GM18502 (cell line): ENCODE results near the gene PRR5L.
"Not testable (repeated sequence)": the region's sequence is repeated elsewhere in the genome, so short reads cannot be mapped to it uniquely, and the experiment has no call there.

ENCODE experiments used
- ATAC-seq: cut with Tn5 transposase; IDR thresholded peaks from one replicate; pipeline ENCODE4 v1.9.1; 2021; ENCODE audit warnings: mild to moderate bottlenecking; ENCODE audit not compliant: unreplicated experiment, poor library complexity

Gene PRR5L

GRCh38 chr11:36483042-36483441 lies 187.0 kb downstream of the PRR5L start:
- not testable (repeated sequence) for ATAC-seq

- ATAC-seq: no peak
Observed at GRCh38 chr11:36485298-36486002, 189.4 kb downstream of the PRR5L start.

GRCh38 chr11:36487619-36488018 lies 191.5 kb downstream of the PRR5L start:
- ATAC-seq: no peak

GRCh38 chr11:36488096-36488495 lies 192.0 kb downstream of the PRR5L start:
- ATAC-seq: peak; percentile 64

- ATAC-seq: no peak
Observed at GRCh38 chr11:36490026-36490806, 194.1 kb downstream of the PRR5L start.

- peak; percentile 62 for ATAC-seq
Observed at GRCh38 chr11:36492724-36493304, 196.7 kb downstream of the PRR5L start.

- ATAC-seq: no peak
Observed at GRCh38 chr11:36493332-36493731, 197.2 kb downstream of the PRR5L start.

GRCh38 chr11:36498721-36499120 lies 202.6 kb downstream of the PRR5L start:
- no peak for ATAC-seq

- ATAC-seq: no peak
Observed at GRCh38 chr11:36499315-36499714, 203.2 kb downstream of the PRR5L start.

GRCh38 chr11:36500315-36500721 lies 204.2 kb downstream of the PRR5L start:
- ATAC-seq: peak; percentile 95

- no peak for ATAC-seq
Observed at GRCh38 chr11:36501236-36501635, 205.1 kb downstream of the PRR5L start.

GRCh38 chr11:36507824-36508489 lies 211.9 kb downstream of the PRR5L start:
- no peak for ATAC-seq

GRCh38 chr11:36508743-36509142 lies 212.7 kb downstream of the PRR5L start:
- no peak for ATAC-seq

GRCh38 chr11:36509201-36509639 lies 213.1 kb downstream of the PRR5L start:
- peak; percentile 39 for ATAC-seq

GRCh38 chr11:36509694-36510593 lies 213.9 kb downstream of the PRR5L start, which contains the start of gene TRAF6:
TSS of gene TRAF6 (minus strand) at chr11:36510272. CDS start at chr11:36501515, 8,757 bp downstream.
- ATAC-seq: peak; percentile 95

- ATAC-seq: no peak
Observed at GRCh38 chr11:36510594-36510942, 214.5 kb downstream of the PRR5L start.

- ATAC-seq: not testable (repeated sequence)
Observed at GRCh38 chr11:36511062-36511461, 215.0 kb downstream of the PRR5L start.

- ATAC-seq: no peak
Observed at GRCh38 chr11:36512016-36512415, 215.9 kb downstream of the PRR5L start.

- ATAC-seq: no peak
Observed at GRCh38 chr11:36513965-36514364, 217.9 kb downstream of the PRR5L start.
